OCI-LY1 (cell line): Measurements from ENCODE around the gene CD300A.

Experiments
- EZH2 ChIP-seq: fragments of 200-600 bp; sonication (generic), shearing (Covaris generic); IDR thresholded peaks from 2 replicates; pipeline ENCODE4 v1.8.0; 2017; ENCODE audit warnings: borderline replicate concordance, mixed run types, mild to moderate bottlenecking, antibody characterized with exemption, low read length, moderate library complexity, mixed read lengths
- TF ChIP-seq, protein P1 (sequence below): fragments of 200-600 bp; sonication (generic), shearing (Covaris generic); IDR thresholded peaks from 2 replicates; pipeline ENCODE4 v1.5.1; 2017; ENCODE audit warnings: mild to moderate bottlenecking, antibody characterized with exemption, low read length, moderate library complexity, mixed read lengths

DNA sequence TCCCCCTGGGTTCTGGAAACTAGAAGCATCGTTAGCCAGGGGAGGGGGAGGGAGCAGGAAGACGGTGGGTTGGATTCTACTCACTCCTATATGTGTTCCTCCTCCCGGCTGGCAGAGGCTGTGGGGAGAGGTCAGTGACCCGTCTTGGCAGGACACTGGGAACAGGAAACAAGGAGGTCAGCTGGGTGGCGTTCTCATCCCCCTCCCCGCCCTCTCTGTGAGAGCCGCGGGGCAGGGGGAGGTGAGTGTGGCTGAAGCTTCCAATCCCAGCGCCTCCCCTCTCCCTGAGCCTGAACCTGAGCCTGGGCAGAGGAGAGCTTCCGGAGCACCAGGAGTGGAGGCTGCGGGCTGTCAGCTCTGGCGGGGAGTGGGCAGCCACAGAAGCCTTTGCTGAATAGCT, 22.0 kb upstream of the CD300A start:
- TF ChIP-seq, protein P1, sequence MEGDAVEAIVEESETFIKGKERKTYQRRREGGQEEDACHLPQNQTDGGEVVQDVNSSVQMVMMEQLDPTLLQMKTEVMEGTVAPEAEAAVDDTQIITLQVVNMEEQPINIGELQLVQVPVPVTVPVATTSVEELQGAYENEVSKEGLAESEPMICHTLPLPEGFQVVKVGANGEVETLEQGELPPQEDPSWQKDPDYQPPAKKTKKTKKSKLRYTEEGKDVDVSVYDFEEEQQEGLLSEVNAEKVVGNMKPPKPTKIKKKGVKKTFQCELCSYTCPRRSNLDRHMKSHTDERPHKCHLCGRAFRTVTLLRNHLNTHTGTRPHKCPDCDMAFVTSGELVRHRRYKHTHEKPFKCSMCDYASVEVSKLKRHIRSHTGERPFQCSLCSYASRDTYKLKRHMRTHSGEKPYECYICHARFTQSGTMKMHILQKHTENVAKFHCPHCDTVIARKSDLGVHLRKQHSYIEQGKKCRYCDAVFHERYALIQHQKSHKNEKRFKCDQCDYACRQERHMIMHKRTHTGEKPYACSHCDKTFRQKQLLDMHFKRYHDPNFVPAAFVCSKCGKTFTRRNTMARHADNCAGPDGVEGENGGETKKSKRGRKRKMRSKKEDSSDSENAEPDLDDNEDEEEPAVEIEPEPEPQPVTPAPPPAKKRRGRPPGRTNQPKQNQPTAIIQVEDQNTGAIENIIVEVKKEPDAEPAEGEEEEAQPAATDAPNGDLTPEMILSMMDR = no peak
- no peak for TF ChIP-seq EZH2
